Prostate gland (tissue), 2 donors: ENCODE data around the gene ARSB.

ENCODE experiments used
- CTCF ChIP-seq, 4 experiments: fragments of 200-600 bp in 2 of 4; fragments of 450-650 bp in 2 of 4; sonication (generic) in 2 of 4; IDR thresholded peaks; 1 replicate in 3 of 4; 2 replicates in 1 of 4; pipeline ENCODE4 v1.5.1; 2016 to 2019; ENCODE audit warnings: antibody characterized with exemption in 4 of 4, mild to moderate bottlenecking in 2 of 4, moderate library complexity in 2 of 4
- POLR2AphosphoS5 ChIP-seq: sonication (generic); formaldehyde crosslinking; IDR thresholded peaks from one replicate; pipeline ENCODE4 v1.6.1; 2017; ENCODE audit warnings: antibody characterized with exemption

- TF ChIP-seq CTCF (IDR thresholded peaks at IDR 0.05), result no peak
- TF ChIP-seq POLR2AphosphoS5, result no peak
Observed at GRCh38 chr5:79021753-79022152, 36.6 kb upstream of the ARSB start.
